ENCODE results near the gene WNT2B. TPM values are rescaled to one million over a fixed set of nuclear protein-coding genes. Genes with fewer than 3 reads are reported as not detected.

The WNT2B gene
- total and polyA plus RNA-seq, 2 donors (not counting 1 experiment from before 2014, with no cell fraction given), result 0.54 to 5.2 TPM

GRCh38 chr1:112518186-112518585, 9.4 kb downstream of the WNT2B start:
- POLR2A ChIA-PET, result no interaction called here
- ATAC-seq (ENCODE audit: low read depth), result no peak
- no peaks in the 10 kb centered on the region for H3K36me3 ChIP-seq (replicated peaks in 1 of 2; ENCODE audit: control extremely low read depth in 1 of 2, control insufficient read depth in 1 of 2, extremely low read depth in 1 of 2, insufficient read depth in 2 of 2, low read length in 1 of 2)
- no peaks in the 10 kb centered on the region for H3K27me3 Mint-ChIP-seq
- no peaks in the 10 kb centered on the region for H3K9me3 Mint-ChIP-seq (ENCODE audit: insufficient read depth)
- no peak overlapping the region for H3K4me2 ChIP-seq (replicated peaks; ENCODE audit: low read depth, low read length, poor library complexity, severe bottlenecking)
- DNase-seq, result no peak
- H4K20me1 ChIP-seq (ENCODE audit: control insufficient read depth, insufficient read depth, low read length, poor library complexity, severe bottlenecking), result no peaks in the 10 kb centered on the region
- no peak overlapping the region for H3K4me3 Mint-ChIP-seq
- H2AFZ ChIP-seq (ENCODE audit: insufficient read depth, low read depth, low read length, poor library complexity, severe bottlenecking), result no peak overlapping the region
- TF ChIP-seq CTCF (IDR thresholded peaks at IDR 0.05), result no peak
- no peak for TF ChIP-seq EZH2 (IDR thresholded peaks at IDR 0.05; ENCODE audit: borderline replicate concordance, insufficient read depth, low read depth, low read length, poor library complexity, severe bottlenecking)
- no peak overlapping the region for H3K4me3 ChIP-seq (ENCODE audit: control extremely low read depth in 1 of 5, extremely low read depth in 1 of 5, insufficient read depth in 1 of 5, low read depth in 2 of 5, low read length in 4 of 5)
- intact Hi-C loops (cut with micrococcal nuclease), result no loop called here
- H3K27ac ChIP-seq (ENCODE audit: low read length in 2 of 2), result no peak overlapping the region
- H3K4me1 ChIP-seq (ENCODE audit: control insufficient read depth in 2 of 2, insufficient read depth in 2 of 2, low read length in 2 of 2), result no peaks in the 10 kb centered on the region
- no peak overlapping the region for H3K9ac ChIP-seq (ENCODE audit: low read length)
- H3K4me1 Mint-ChIP-seq, result no peaks in the 10 kb centered on the region
- no CpG with 5 or more reads among the region's 2 CpGs for WGBS (ENCODE audit: insufficient coverage)
- H3K27ac Mint-ChIP-seq, result no peak overlapping the region
- CTCF ChIA-PET, result no interaction called here
- H3K27me3 ChIP-seq (replicated peaks in 1 of 4; ENCODE audit: control extremely low read depth in 1 of 4, control insufficient read depth in 3 of 4, insufficient read depth in 4 of 4, low read length in 3 of 4), result no peaks in the 10 kb centered on the region
- H3K79me2 ChIP-seq (ENCODE audit: control insufficient read depth, insufficient read depth, low read length), result no peaks in the 10 kb centered on the region
- H3K9me3 ChIP-seq (ENCODE audit: control extremely low read depth in 1 of 3, control insufficient read depth in 2 of 3, insufficient read depth in 1 of 3, low read length in 2 of 3), result no peaks in the 10 kb centered on the region

- Histone ChIP-seq H3K27ac (ENCODE audit: low read length in 2 of 2) (no peak overlapping the region), H3K36me3 (replicated peaks in 1 of 2; ENCODE audit: control extremely low read depth in 1 of 2, control insufficient read depth in 1 of 2, extremely low read depth in 1 of 2, insufficient read depth in 2 of 2, low read length in 1 of 2) (no peaks in the 10 kb centered on the region), H3K27me3 (replicated peaks in 1 of 4; ENCODE audit: control extremely low read depth in 1 of 4, control insufficient read depth in 3 of 4, insufficient read depth in 4 of 4, low read length in 3 of 4) (no peaks in the 10 kb centered on the region), H4K20me1 (ENCODE audit: control insufficient read depth, insufficient read depth, low read length, poor library complexity, severe bottlenecking) (no peaks in the 10 kb centered on the region), H3K9me3 (ENCODE audit: control extremely low read depth in 1 of 3, control insufficient read depth in 2 of 3, insufficient read depth in 1 of 3, low read length in 2 of 3) (no peaks in the 10 kb centered on the region), H3K9ac (ENCODE audit: low read length) (no peak overlapping the region), H2AFZ (ENCODE audit: insufficient read depth, low read depth, low read length, poor library complexity, severe bottlenecking) (no peak overlapping the region), H3K4me3 (ENCODE audit: control extremely low read depth in 1 of 5, extremely low read depth in 1 of 5, insufficient read depth in 1 of 5, low read depth in 2 of 5, low read length in 4 of 5) (no peak overlapping the region), H3K79me2 (ENCODE audit: control insufficient read depth, insufficient read depth, low read length) (no peaks in the 10 kb centered on the region), H3K4me2 (replicated peaks; ENCODE audit: low read depth, low read length, poor library complexity, severe bottlenecking) (no peak overlapping the region), H3K4me1 (ENCODE audit: control insufficient read depth in 2 of 2, insufficient read depth in 2 of 2, low read length in 2 of 2) (no peaks in the 10 kb centered on the region)
- no peaks in the 10 kb centered on the region for H3K9me3 Mint-ChIP-seq (ENCODE audit: insufficient read depth)
- intact Hi-C loops (cut with micrococcal nuclease), result no loop called here
- no peaks in the 10 kb centered on the region for H3K27me3 Mint-ChIP-seq
- WGBS (ENCODE audit: insufficient coverage), result 85% methylated on average over 8 of the region's 9 CpGs
- ChIA-PET CTCF (no interaction called here), POLR2A (no interaction called here)
- H3K27ac Mint-ChIP-seq, result no peak overlapping the region
- no peak for ATAC-seq (ENCODE audit: low read depth)
- no peaks in the 10 kb centered on the region for H3K4me1 Mint-ChIP-seq
- no peak overlapping the region for H3K4me3 Mint-ChIP-seq
- no peak for DNase-seq
- TF ChIP-seq CTCF (IDR thresholded peaks at IDR 0.05), result no peak
- no peak for TF ChIP-seq EZH2 (IDR thresholded peaks at IDR 0.05; ENCODE audit: borderline replicate concordance, insufficient read depth, low read depth, low read length, poor library complexity, severe bottlenecking)
Observed at GRCh38 chr1:112520166-112520565, 11.4 kb downstream of the WNT2B start.
